SK-N-SH (cell line): Measurements from ENCODE around the gene KLF2. TPM values are rescaled to one million over a fixed set of nuclear protein-coding genes. Genes with fewer than 3 reads are reported as not detected.

Experiments
- CTCF ChIA-PET: fragments of 300-600, 350-600 bp; formaldehyde crosslinking; extraction: SDS; loops from one replicate; lab custom pipeline; 2021; lab: Yijun Ruan, JAX
- POLR2A ChIA-PET: fragments of 350-600 bp; sonication (Branson Sonifier 250); formaldehyde crosslinking; extraction: SDS; loops from one replicate; lab custom pipeline; 2020; ENCODE audit warnings: antibody characterized with exemption, inconsistent platforms; lab: Yijun Ruan, JAX
- DNase-seq: peaks from one replicate; pipeline ENCODE4 v3.0.0; 2012
- H2AFZ ChIP-seq: fragments of 200-600 bp; sonication (generic); 2 replicates; pipeline ENCODE4 v1.8.1; 2016; ENCODE audit warnings: antibody characterized with exemption, mild to moderate bottlenecking, low read depth
- H3F3A ChIP-seq: fragments of 200-600 bp; sonication (generic); replicated peaks from 2 replicates; pipeline ENCODE3; 2016; ENCODE audit warnings: antibody characterized with exemption, mild to moderate bottlenecking; ENCODE audit not compliant: insufficient read depth
- H3K27ac ChIP-seq, 2 experiments: fragments of 200-500 bp in 1 of 2; fragments of 200-600 bp in 1 of 2; sonication (Bioruptor generic) in 1 of 2; sonication (generic), shearing (Covaris generic) in 1 of 2; 2 replicates each; pipeline versions ENCODE4 v1.5.1 to v1.6.1; 2014 to 2016; ENCODE audit warnings: low read depth in 2 of 2, inconsistent platforms in 1 of 2, low read length in 1 of 2, mild to moderate bottlenecking in 1 of 2, mixed read lengths in 1 of 2
- H3K27me3 ChIP-seq: fragments of 200-600 bp; sonication (generic), shearing (Covaris generic); 2 replicates; pipeline ENCODE4 v1.6.1; 2016; ENCODE audit warnings: mixed run types; ENCODE audit not compliant: insufficient read depth
- H3K36me3 ChIP-seq, 2 experiments: fragments of 200-500 bp in 1 of 2; fragments of 200-600 bp in 1 of 2; sonication (Bioruptor generic) in 1 of 2; sonication (generic) in 1 of 2; replicated peaks in 1 of 2; 2 replicates each; pipeline versions ENCODE3 to v1.5.1; 2014 to 2016; ENCODE audit warnings: low read length in 1 of 2, mild to moderate bottlenecking in 1 of 2; ENCODE audit not compliant: insufficient read depth in 2 of 2, control insufficient read depth in 1 of 2
- H3K4me1 ChIP-seq, 2 experiments: fragments of 200-500 bp in 1 of 2; fragments of 200-600 bp in 1 of 2; sonication (Bioruptor generic) in 1 of 2; sonication (generic), shearing (Covaris generic) in 1 of 2; 2 replicates each; pipeline versions ENCODE4 v1.5.1 to v1.6.1; 2014 to 2016; ENCODE audit warnings: low read depth in 1 of 2, low read length in 1 of 2, mixed run types in 1 of 2; ENCODE audit not compliant: insufficient read depth in 2 of 2, control insufficient read depth in 1 of 2
- H3K4me2 ChIP-seq: fragments of 200-600 bp; sonication (generic), shearing (Covaris generic); 2 replicates; pipeline ENCODE4 v1.6.1; 2017; ENCODE audit warnings: mixed run types
- H3K4me3 ChIP-seq, 2 experiments: fragments of 200-500 bp in 1 of 2; fragments of 200-600 bp in 1 of 2; sonication (Bioruptor generic) in 1 of 2; sonication (generic), shearing (Covaris generic) in 1 of 2; 2 replicates each; pipeline versions ENCODE4 v1.5.1 to v1.8.1; 2014 to 2016; ENCODE audit warnings: low read depth in 2 of 2, inconsistent platforms in 1 of 2, low read length in 1 of 2, mild to moderate bottlenecking in 1 of 2, mixed read lengths in 1 of 2, moderate library complexity in 1 of 2
- H3K79me2 ChIP-seq: fragments of 200-600 bp; sonication (generic); 2 replicates; pipeline ENCODE4 v1.8.1; 2017; ENCODE audit warnings: mild to moderate bottlenecking; ENCODE audit not compliant: insufficient read depth
- H3K9ac ChIP-seq: fragments of 200-600 bp; sonication (generic); 2 replicates; pipeline ENCODE4 v1.6.1; 2017; ENCODE audit warnings: mixed run types
- H3K9me2 ChIP-seq: fragments of 200-600 bp; sonication (generic); 2 replicates; pipeline ENCODE4 v1.6.1; 2017; ENCODE audit warnings: mixed run types
- H3K9me3 ChIP-seq: fragments of 200-600 bp; sonication (generic); 2 replicates; pipeline ENCODE4 v1.6.1; 2017; ENCODE audit warnings: mixed run types, mild to moderate bottlenecking, moderate library complexity
- H4K20me1 ChIP-seq: fragments of 200-600 bp; sonication (generic); 2 replicates; pipeline ENCODE4 v1.6.1; 2017; ENCODE audit warnings: mild to moderate bottlenecking, mixed run types; ENCODE audit not compliant: insufficient read depth
- CTCF ChIP-seq: fragments of 200-600 bp; sonication (generic); IDR thresholded peaks from 2 replicates; pipeline ENCODE4 v1.6.1; 2017; ENCODE audit warnings: antibody characterized with exemption, mild to moderate bottlenecking, moderate library complexity
- FOSL2 ChIP-seq: IDR thresholded peaks from 2 replicates; pipeline ENCODE4 v1.4.0; 2012; ENCODE audit warnings: low read depth, mild to moderate bottlenecking, moderate library complexity, borderline replicate concordance
- FOXJ3 ChIP-seq: sonication (generic); formaldehyde crosslinking; IDR thresholded peaks from 2 replicates; pipeline ENCODE4 v1.5.1; 2020; ENCODE audit warnings: mild to moderate bottlenecking, missing genetic modification reagents
- FOXM1 ChIP-seq: IDR thresholded peaks from 2 replicates; pipeline ENCODE4 v1.4.0; 2012; ENCODE audit warnings: low read depth, mild to moderate bottlenecking
- JUND ChIP-seq: IDR thresholded peaks from 2 replicates; pipeline ENCODE4 v1.4.0; 2012
- MEF2A ChIP-seq: IDR thresholded peaks from 2 replicates; pipeline ENCODE4 v1.4.0; 2012; ENCODE audit warnings: low read depth, borderline replicate concordance
- MXI1 ChIP-seq: IDR thresholded peaks from 2 replicates; pipeline ENCODE4 v1.6.1; 2012; ENCODE audit warnings: mild to moderate bottlenecking, low read depth, low read length, improper control_type of control experiment
- POLR2AphosphoS5 ChIP-seq: IDR thresholded peaks from 2 replicates; pipeline ENCODE4 v1.6.1; 2012; ENCODE audit warnings: low read depth, low read length
- RAD21 ChIP-seq: IDR thresholded peaks from 2 replicates; pipeline ENCODE4 v1.6.1; 2012; ENCODE audit warnings: mild to moderate bottlenecking, low read length
- RCOR1 ChIP-seq: fragments of 150-350 bp; IDR thresholded peaks from 2 replicates; pipeline ENCODE4 v1.6.1; 2017; ENCODE audit warnings: antibody characterized with exemption, low read length
- RFX5 ChIP-seq: IDR thresholded peaks from 2 replicates; pipeline ENCODE4 v1.6.1; 2012; ENCODE audit warnings: mild to moderate bottlenecking, improper control_type of control experiment, low read length
- RXRA ChIP-seq: IDR thresholded peaks from 2 replicates; pipeline ENCODE4 v1.4.0; 2012; ENCODE audit warnings: low read depth, mild to moderate bottlenecking, borderline replicate concordance
- SIN3A ChIP-seq: IDR thresholded peaks from 2 replicates; pipeline ENCODE4 v1.6.1; 2012; ENCODE audit warnings: low read depth, mild to moderate bottlenecking, low read length, moderate library complexity, borderline replicate concordance
- SMC3 ChIP-seq: IDR thresholded peaks from 2 replicates; pipeline ENCODE4 v1.6.1; 2012; ENCODE audit warnings: low read depth, low read length, improper control_type of control experiment
- TEAD4 ChIP-seq: IDR thresholded peaks from 2 replicates; pipeline ENCODE4 v1.4.0; 2012; ENCODE audit warnings: mild to moderate bottlenecking, borderline replicate concordance; ENCODE audit not compliant: insufficient read depth
- YY1 ChIP-seq: IDR thresholded peaks from 2 replicates; pipeline ENCODE4 v1.4.0; 2012; ENCODE audit warnings: low read depth, mild to moderate bottlenecking
- WGBS: methylation state at CpG from one replicate; pipeline ENCODE4 v1.1.6; 2017; ENCODE audit warnings: low lambda C conversion rate; 5-methylcytosine and 5-hydroxymethylcytosine counted together
- polyA plus RNA-seq, 3 experiments: library from polyadenylated mRNA; depleted of rRNA; stranded (reverse); fragments of >200 nt; gene quantifications; 2 replicates each; pipeline ENCODE4 v1.2.3, GENCODE V29; 2012
- TF ChIP-seq, protein P1 (sequence below): fragments of 150-350 bp; IDR thresholded peaks from 2 replicates; pipeline ENCODE4 v1.6.1; 2017; ENCODE audit warnings: antibody characterized with exemption, low read length, low read depth, borderline replicate concordance
- TF ChIP-seq, protein P2 (sequence below): IDR thresholded peaks from 2 replicates; pipeline ENCODE4 v1.4.0; 2012; ENCODE audit warnings: low read depth
- TF ChIP-seq, protein P3 (sequence below): IDR thresholded peaks from 2 replicates; pipeline ENCODE4 v1.4.0; 2012; ENCODE audit warnings: low read depth, borderline replicate concordance

The KLF2 gene
- polyA plus RNA-seq, 1 of the 3 experiments (the other 2 are of a cell fraction): 6.9 TPM

DNA sequence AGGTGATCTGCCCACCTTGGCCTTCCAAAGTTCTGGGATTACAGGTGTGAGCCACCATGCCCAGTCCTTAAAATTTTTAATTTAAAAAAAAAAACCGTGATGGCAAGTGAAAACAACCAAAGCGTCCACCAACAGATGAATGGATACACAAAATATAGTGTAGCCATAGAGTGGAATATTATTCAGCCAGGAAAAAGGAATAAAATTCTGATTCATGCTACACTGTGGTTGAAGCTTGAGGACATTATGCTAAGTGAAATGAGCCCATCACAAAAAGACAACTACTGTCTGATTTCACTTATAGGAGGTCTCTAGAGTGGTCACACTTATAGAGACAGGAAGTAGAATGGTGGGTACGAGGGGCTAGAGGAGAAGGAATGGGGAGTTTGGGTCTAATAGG lies 26.3 kb upstream of the KLF2 start:
- POLR2A ChIA-PET: no interaction called here
- no peak for TF ChIP-seq SIN3A
- TF ChIP-seq MXI1: no peak
- no peak for TF ChIP-seq MEF2A
- no peak for TF ChIP-seq TEAD4
- TF ChIP-seq RAD21: no peak
- TF ChIP-seq, protein P1, sequence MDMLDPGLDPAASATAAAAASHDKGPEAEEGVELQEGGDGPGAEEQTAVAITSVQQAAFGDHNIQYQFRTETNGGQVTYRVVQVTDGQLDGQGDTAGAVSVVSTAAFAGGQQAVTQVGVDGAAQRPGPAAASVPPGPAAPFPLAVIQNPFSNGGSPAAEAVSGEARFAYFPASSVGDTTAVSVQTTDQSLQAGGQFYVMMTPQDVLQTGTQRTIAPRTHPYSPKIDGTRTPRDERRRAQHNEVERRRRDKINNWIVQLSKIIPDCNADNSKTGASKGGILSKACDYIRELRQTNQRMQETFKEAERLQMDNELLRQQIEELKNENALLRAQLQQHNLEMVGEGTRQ: no peak
- no peak for TF ChIP-seq YY1
- TF ChIP-seq JUND: no peak
- TF ChIP-seq RXRA: no peak
- TF ChIP-seq, protein P2, sequence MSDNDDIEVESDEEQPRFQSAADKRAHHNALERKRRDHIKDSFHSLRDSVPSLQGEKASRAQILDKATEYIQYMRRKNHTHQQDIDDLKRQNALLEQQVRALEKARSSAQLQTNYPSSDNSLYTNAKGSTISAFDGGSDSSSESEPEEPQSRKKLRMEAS: no peak
- TF ChIP-seq, protein P3, sequence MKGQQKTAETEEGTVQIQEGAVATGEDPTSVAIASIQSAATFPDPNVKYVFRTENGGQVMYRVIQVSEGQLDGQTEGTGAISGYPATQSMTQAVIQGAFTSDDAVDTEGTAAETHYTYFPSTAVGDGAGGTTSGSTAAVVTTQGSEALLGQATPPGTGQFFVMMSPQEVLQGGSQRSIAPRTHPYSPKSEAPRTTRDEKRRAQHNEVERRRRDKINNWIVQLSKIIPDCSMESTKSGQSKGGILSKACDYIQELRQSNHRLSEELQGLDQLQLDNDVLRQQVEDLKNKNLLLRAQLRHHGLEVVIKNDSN: no peak
- TF ChIP-seq FOXM1: no peak
- no peak for TF ChIP-seq CTCF
- TF ChIP-seq SMC3: no peak
- TF ChIP-seq RCOR1: no peak
- no peak for TF ChIP-seq FOXJ3 (CRISPR knock-in tag)
- TF ChIP-seq RFX5: no peak
- no peak for TF ChIP-seq FOSL2
- no peak for TF ChIP-seq POLR2AphosphoS5
- TF ChIP-seq, all 33 proteins: peak for 0
- Histone ChIP-seq H3K36me3 (no peaks in the 10 kb centered on the region), H2AFZ (no peak overlapping the region), H3K79me2 (no peaks in the 10 kb centered on the region), H3K27ac (no peak overlapping the region), H3K9ac (no peak overlapping the region), H3F3A (peaks cover 12% of the 10 kb centered on the region), H3K27me3 (peaks cover 36% of the 10 kb centered on the region; the same call in 1 of the 2 replicates), H3K9me3 (no peaks in the 10 kb centered on the region), H3K9me2 (no peaks in the 10 kb centered on the region), H3K4me2 (no peak overlapping the region), H3K4me1 (no peaks in the 10 kb centered on the region), H3K4me3 (no peak overlapping the region), H4K20me1 (peaks cover 3% of the 10 kb centered on the region; the same call in 1 of the 2 replicates)
- 49% methylated on average over 3 of the region's 3 CpGs for WGBS
- CTCF ChIA-PET: no interaction called here
- DNase-seq: no peak
